Uterus (tissue), 4 donors: ENCODE data around the gene FAXC. TPM values are rescaled to one million over a fixed set of nuclear protein-coding genes. Genes with fewer than 3 reads are reported as not detected.

Experiments used
- DNase-seq, 2 donors: peaks; one replicate each; pipeline ENCODE4 v3.0.0-alpha.2; 2019 to 2020
- H3K27ac ChIP-seq, 2 donors: fragments of 200-600 bp; sonication (generic); 1 replicate in 1 of 2; 2 replicates in 1 of 2; pipeline ENCODE4 v1.5.1; 2016 to 2018
- H3K27me3 ChIP-seq, 2 donors: fragments of 200-600 bp; sonication (generic); one replicate each; pipeline ENCODE4 v1.5.1; 2018 to 2019; ENCODE audit warnings: control low read depth in 1 of 2
- H3K36me3 ChIP-seq, 2 donors: fragments of 200-600 bp; sonication (generic); one replicate each; pipeline ENCODE4 v1.5.1; 2019; ENCODE audit warnings: control low read depth in 1 of 2
- H3K4me1 ChIP-seq, 2 donors: fragments of 200-600 bp; sonication (generic); one replicate each; pipeline ENCODE4 v1.5.1; 2018 to 2019; ENCODE audit warnings: control low read depth in 1 of 2
- H3K4me3 ChIP-seq, 2 donors: fragments of 200-600 bp; sonication (generic); 1 replicate in 1 of 2; 2 replicates in 1 of 2; pipeline ENCODE4 v1.5.1; 2018 to 2019; ENCODE audit warnings: mild to moderate bottlenecking in 1 of 2
- H3K9me3 ChIP-seq, 2 donors: fragments of 200-600 bp; sonication (generic); one replicate each; pipeline ENCODE4 v1.5.1; 2019; ENCODE audit warnings: control low read depth in 1 of 2
- POLR2A ChIP-seq, 2 donors: fragments of 450-650 bp; IDR thresholded peaks; one replicate each; pipeline ENCODE4 v1.6.1; 2016; ENCODE audit warnings: antibody characterized with exemption in 2 of 2, mild to moderate bottlenecking in 1 of 2, moderate library complexity in 1 of 2
- intact Hi-C: fragments of 100-400 bp; cut with DNase I; formaldehyde crosslinking; loops from one replicate; pipeline ENCODE4 v1.15.1; 2023; ENCODE audit warnings: low total_unique reads
- total RNA-seq, 4 donors: library from RNA; depleted of rRNA in 3 of 4; stranded (reverse); fragments of >200 nt in 3 of 4; gene quantifications; one replicate each; pipeline versions ENCODE4 v1.1.0 to v1.2.4, GENCODE V29; 2014 to 2023
- TF ChIP-seq, protein P1 (sequence below), 4 experiments: fragments of 200-600 bp in 2 of 4; fragments of 450-650 bp in 2 of 4; sonication (generic) in 2 of 4; IDR thresholded peaks; one replicate each; pipeline ENCODE4 v1.5.1; 2016 to 2019; ENCODE audit warnings: antibody characterized with exemption in 4 of 4, mild to moderate bottlenecking in 2 of 4, moderate library complexity in 1 of 4
- donor health status: DM: yes; HTN: yes; CAD: no.

The FAXC gene
- total RNA-seq, 4 donors from 2014 or later, result 2.8 to 11.3 (median 8.9) TPM

DNA sequence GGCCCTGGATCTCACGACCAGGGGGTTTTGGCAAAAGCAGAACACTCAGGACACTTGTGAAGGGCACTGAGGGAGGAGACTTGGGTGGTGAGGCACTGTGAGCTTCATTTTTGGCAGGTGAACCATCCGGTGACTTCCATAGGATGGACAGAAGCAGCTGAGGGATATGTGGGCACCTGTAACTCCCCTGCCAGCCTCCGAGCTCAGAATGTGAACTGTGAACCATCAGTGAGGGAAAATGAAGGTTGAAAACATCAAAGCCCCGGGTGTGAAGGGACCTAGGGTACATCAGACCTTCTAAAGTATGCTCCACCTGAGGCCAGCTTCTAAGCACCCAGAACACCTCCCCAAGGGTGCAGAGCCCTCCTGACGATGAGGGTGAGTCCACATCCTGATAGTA is 53.2 kb downstream of the FAXC start:
- H3K4me1 ChIP-seq, result no peaks in the 10 kb centered on the region
- H3K27me3 ChIP-seq, result no peaks in the 10 kb centered on the region
- no peak for TF ChIP-seq POLR2A (IDR thresholded peaks at IDR 0.05)
- TF ChIP-seq, protein P1, sequence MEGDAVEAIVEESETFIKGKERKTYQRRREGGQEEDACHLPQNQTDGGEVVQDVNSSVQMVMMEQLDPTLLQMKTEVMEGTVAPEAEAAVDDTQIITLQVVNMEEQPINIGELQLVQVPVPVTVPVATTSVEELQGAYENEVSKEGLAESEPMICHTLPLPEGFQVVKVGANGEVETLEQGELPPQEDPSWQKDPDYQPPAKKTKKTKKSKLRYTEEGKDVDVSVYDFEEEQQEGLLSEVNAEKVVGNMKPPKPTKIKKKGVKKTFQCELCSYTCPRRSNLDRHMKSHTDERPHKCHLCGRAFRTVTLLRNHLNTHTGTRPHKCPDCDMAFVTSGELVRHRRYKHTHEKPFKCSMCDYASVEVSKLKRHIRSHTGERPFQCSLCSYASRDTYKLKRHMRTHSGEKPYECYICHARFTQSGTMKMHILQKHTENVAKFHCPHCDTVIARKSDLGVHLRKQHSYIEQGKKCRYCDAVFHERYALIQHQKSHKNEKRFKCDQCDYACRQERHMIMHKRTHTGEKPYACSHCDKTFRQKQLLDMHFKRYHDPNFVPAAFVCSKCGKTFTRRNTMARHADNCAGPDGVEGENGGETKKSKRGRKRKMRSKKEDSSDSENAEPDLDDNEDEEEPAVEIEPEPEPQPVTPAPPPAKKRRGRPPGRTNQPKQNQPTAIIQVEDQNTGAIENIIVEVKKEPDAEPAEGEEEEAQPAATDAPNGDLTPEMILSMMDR (IDR thresholded peaks at IDR 0.05), result no peak
- H3K4me3 ChIP-seq, result no peak overlapping the region
- no peak for DNase-seq
- H3K9me3 ChIP-seq, result no peaks in the 10 kb centered on the region
- no peak overlapping the region for H3K27ac ChIP-seq
- H3K36me3 ChIP-seq, result no peaks in the 10 kb centered on the region
- intact Hi-C loops, result no loop called here

- no peak for DNase-seq
- H3K36me3 ChIP-seq, result no peaks in the 10 kb centered on the region
- H3K4me1 ChIP-seq, result no peaks in the 10 kb centered on the region
- H3K27ac ChIP-seq, result no peak overlapping the region
- H3K4me3 ChIP-seq, result no peak overlapping the region
- no peaks in the 10 kb centered on the region for H3K9me3 ChIP-seq
- TF ChIP-seq, protein P1 (IDR thresholded peaks at IDR 0.05), result no peak
- no peak for TF ChIP-seq POLR2A (IDR thresholded peaks at IDR 0.05)
- no peaks in the 10 kb centered on the region for H3K27me3 ChIP-seq
- intact Hi-C loops, result no loop called here
Measured at GRCh38 chr6:99295276-99295675, 54.2 kb downstream of the FAXC start.

GRCh38 chr6:99294786-99295185 is 54.7 kb downstream of the FAXC start:
- intact Hi-C loops, result no loop called here
- no peak for DNase-seq
- no peaks in the 10 kb centered on the region for H3K36me3 ChIP-seq

DNA sequence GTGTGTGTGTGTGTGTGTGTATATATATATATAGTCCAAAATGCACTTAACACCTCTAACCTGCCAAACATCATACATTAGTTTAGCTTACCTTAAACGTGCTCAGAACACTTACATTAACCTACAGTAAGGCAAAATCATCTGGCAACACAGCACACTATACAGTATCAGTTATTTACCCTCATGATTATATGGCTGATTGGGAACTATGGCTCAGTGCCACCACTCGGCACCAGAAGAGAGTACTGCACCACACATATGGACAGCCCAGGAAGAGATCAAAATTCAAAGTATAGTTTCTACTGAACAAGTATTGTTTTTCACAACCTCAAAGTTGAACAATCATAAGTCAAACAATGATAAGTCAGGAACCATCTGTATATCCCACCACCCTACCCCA is 59.8 kb downstream of the FAXC start:
- Histone ChIP-seq H3K9me3 (no peaks in the 10 kb centered on the region), H3K27ac (no peak overlapping the region), H3K27me3 (no peaks in the 10 kb centered on the region), H3K36me3 (no peaks in the 10 kb centered on the region), H3K4me1 (no peaks in the 10 kb centered on the region), H3K4me3 (no peak overlapping the region)
- intact Hi-C loops, result no loop called here
- TF ChIP-seq, protein P1 (IDR thresholded peaks at IDR 0.05), result no peak
- TF ChIP-seq POLR2A (IDR thresholded peaks at IDR 0.05), result no peak
- no peak for DNase-seq

More at GRCh38 chr6:99294786-99295185, 54.7 kb downstream of the FAXC start:
- no peak for TF ChIP-seq POLR2A (IDR thresholded peaks at IDR 0.05)
- TF ChIP-seq, protein P1 (IDR thresholded peaks at IDR 0.05), result no peak
- H3K27me3 ChIP-seq, result no peaks in the 10 kb centered on the region
- no peak overlapping the region for H3K4me3 ChIP-seq
- H3K4me1 ChIP-seq, result no peaks in the 10 kb centered on the region
- no peaks in the 10 kb centered on the region for H3K9me3 ChIP-seq
- no peak overlapping the region for H3K27ac ChIP-seq

GRCh38 chr6:99288668-99289067 is 60.8 kb downstream of the FAXC start:
- H3K4me3 ChIP-seq, result no peak overlapping the region
- no peak for DNase-seq
- H3K27me3 ChIP-seq, result no peaks in the 10 kb centered on the region
- no peaks in the 10 kb centered on the region for H3K36me3 ChIP-seq
- H3K9me3 ChIP-seq, result no peaks in the 10 kb centered on the region
- no peak overlapping the region for H3K27ac ChIP-seq
- TF ChIP-seq, protein P1 (IDR thresholded peaks at IDR 0.05), result no peak
- TF ChIP-seq POLR2A (IDR thresholded peaks at IDR 0.05), result no peak
- intact Hi-C loops, result no loop called here
- H3K4me1 ChIP-seq, result no peaks in the 10 kb centered on the region
